Heart right ventricle (tissue), 16 donors: ENCODE data around the gene SSH2. TPM values are rescaled to one million over a fixed set of nuclear protein-coding genes. Genes with fewer than 3 reads are reported as not detected.
"Not testable (repeated sequence)": the region's sequence is repeated elsewhere in the genome, so short reads cannot be mapped to it uniquely, and the experiment has no call there.

Experiments used
- ATAC-seq, 8 donors: fragments of 200-7000 bp; cut with Tn5 transposase; one replicate each; pipeline ENCODE4 v1.9.1; 2020; ENCODE audit warnings: mild to moderate bottlenecking in 8 of 8, moderate library complexity in 8 of 8, moderate number of reproducible peaks in 1 of 8
- DNase-seq, 2 donors: peaks; one replicate each; pipeline ENCODE4 v3.0.0-alpha.2; 2020
- H3K27ac ChIP-seq, 10 donors: fragments of 200-600 bp; sonication (generic) in 2 of 10; one replicate each; pipeline versions ENCODE4 v1.5.0 to v1.8.0; 2020 to 2022; ENCODE audit warnings: mild to moderate bottlenecking in 3 of 10
- H3K27me3 ChIP-seq, 7 donors: fragments of 200-600 bp; one replicate each; pipeline ENCODE4 v1.8.0; 2021 to 2022; ENCODE audit warnings: mild to moderate bottlenecking in 2 of 7
- H3K36me3 ChIP-seq, 9 donors: fragments of 200-600 bp; sonication (generic) in 1 of 9; one replicate each; pipeline versions ENCODE4 v1.5.0 to v1.8.0; 2020 to 2022; ENCODE audit warnings: mild to moderate bottlenecking in 2 of 9
- H3K4me1 ChIP-seq, 9 donors: fragments of 200-600 bp; sonication (generic) in 1 of 9; one replicate each; pipeline versions ENCODE4 v1.5.0 to v1.8.0; 2020 to 2022; ENCODE audit warnings: mild to moderate bottlenecking in 4 of 9
- H3K4me3 ChIP-seq, 10 donors: fragments of 200-600 bp; sonication (generic) in 2 of 10; one replicate each; pipeline versions ENCODE4 v1.5.0 to v1.8.0; 2020 to 2022; ENCODE audit warnings: mild to moderate bottlenecking in 7 of 10, moderate library complexity in 2 of 10
- H3K9me3 ChIP-seq, 11 donors: fragments of 200-600 bp in 10 of 11; sonication (generic) in 2 of 11; one replicate each; pipeline versions ENCODE4 v1.5.0 to v1.8.0; 2013 to 2022; ENCODE audit warnings: mild to moderate bottlenecking in 2 of 11, control low read depth in 1 of 11, moderate library complexity in 1 of 11
- WGBS, 2 donors: extraction: QIAGEN DNeasy Blood & Tissue Kit; methylation state at CpG; one replicate each; pipeline ENCODE4 v1.1.7; 2013; ENCODE audit warnings: inconsistent platforms in 1 of 2; 5-methylcytosine and 5-hydroxymethylcytosine counted together
- intact Hi-C, 10 donors: fragments of 100-400 bp; cut with DNase I; formaldehyde crosslinking; loops; one replicate each; pipeline versions ENCODE4 v1.11.1 to v1.14.2; 2022
- polyA plus RNA-seq, 2 donors: library from polyadenylated mRNA; stranded (reverse); fragments of 200-250 nt; gene quantifications; one replicate each; pipeline ENCODE4 v1.2.3, GENCODE V29; 2013
- total RNA-seq, 10 donors: library from RNA; stranded (reverse); fragmentation: NEBNext Ultra II Directional in 3 of 10; extraction: Animal tissue kit (Norgen Biotek cat#: 25700) in 3 of 10; gene quantifications; one replicate each; pipeline versions ENCODE4 v1.2.1 to v1.2.4, GENCODE V29; 2021 to 2023
- TF ChIP-seq, protein P1 (sequence below), 9 donors: fragments of 200-600 bp; sonication (generic) in 2 of 9; IDR thresholded peaks; one replicate each; pipeline versions ENCODE4 v1.5.0 to v1.8.0; 2021 to 2022; ENCODE audit warnings: antibody characterized with exemption in 9 of 9, mild to moderate bottlenecking in 5 of 9, moderate library complexity in 1 of 9
- donor health status: Arrhythmogenic right ventricular cardiomyopathy.
- donor health status: ischemic (EF 13 %, LVEDD 7.1; RV severe dilation, severe dysfunction).
- donor health status: healthy with polysubstance abuse.
- donor health status: DM: no; HTN: yes; CAD: no.
- donor health status: DM: no; HTN: no; CAD: no.
- donor health status: ischemic (EF 25% LVEDD 6.9; RV normal size, moderate dysfunction).
- donor health status: ischemic (EF 25% LVEDD 5.7; RV mildly dilated, moderate dysfunction).
- donor health status: healthy.
- donor health status: DM: yes; HTN: yes; CAD: no.
- donor health status: Ischemic cardiomyopathy.
- donor health status: ischemic (EF 35%, LVEDD 5.7; RV mildly dilated, moderate dysfunction).
- donor health status: nonischemic (EF 11% LVEDD 7.7; RV severe dilation, severe dysfunction).
- donor health status: DM: yes; HTN: yes; CAD: no.
- donor health status: PGD.
- donor health status: ischemic (EF 29% LVEDD 5.4; RV normal size, mild dysfunction).
- donor health status: nonischemic (EF 23%, LVEDD 6.1; RV moderate dilation, normal function).

SSH2 gene
- total and polyA plus RNA-seq, 12 donors, result 17.9 to 42.9 (median 34.3) TPM

- H3K4me1 ChIP-seq, result peaks cover 0 to 11% (median 0%) of the 10 kb centered on the region in 9 donors
- intact Hi-C loops, result no loop called here
- peaks cover 0 to 97% (median 15%) of the 10 kb centered on the region in 9 donors for H3K36me3 ChIP-seq
- H3K4me3 ChIP-seq, result no peak overlapping the region
- H3K9me3 ChIP-seq, result no peaks in the 10 kb centered on the region
- DNase-seq (no peak), ATAC-seq (no peak)
- TF ChIP-seq, protein P1, sequence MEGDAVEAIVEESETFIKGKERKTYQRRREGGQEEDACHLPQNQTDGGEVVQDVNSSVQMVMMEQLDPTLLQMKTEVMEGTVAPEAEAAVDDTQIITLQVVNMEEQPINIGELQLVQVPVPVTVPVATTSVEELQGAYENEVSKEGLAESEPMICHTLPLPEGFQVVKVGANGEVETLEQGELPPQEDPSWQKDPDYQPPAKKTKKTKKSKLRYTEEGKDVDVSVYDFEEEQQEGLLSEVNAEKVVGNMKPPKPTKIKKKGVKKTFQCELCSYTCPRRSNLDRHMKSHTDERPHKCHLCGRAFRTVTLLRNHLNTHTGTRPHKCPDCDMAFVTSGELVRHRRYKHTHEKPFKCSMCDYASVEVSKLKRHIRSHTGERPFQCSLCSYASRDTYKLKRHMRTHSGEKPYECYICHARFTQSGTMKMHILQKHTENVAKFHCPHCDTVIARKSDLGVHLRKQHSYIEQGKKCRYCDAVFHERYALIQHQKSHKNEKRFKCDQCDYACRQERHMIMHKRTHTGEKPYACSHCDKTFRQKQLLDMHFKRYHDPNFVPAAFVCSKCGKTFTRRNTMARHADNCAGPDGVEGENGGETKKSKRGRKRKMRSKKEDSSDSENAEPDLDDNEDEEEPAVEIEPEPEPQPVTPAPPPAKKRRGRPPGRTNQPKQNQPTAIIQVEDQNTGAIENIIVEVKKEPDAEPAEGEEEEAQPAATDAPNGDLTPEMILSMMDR (IDR thresholded peaks at IDR 0.05), result no peak
- 57 to 65% methylated on average over 1 of the region's 1 CpG for WGBS, 2 donors
- no peaks in the 10 kb centered on the region for H3K27me3 ChIP-seq
- no peak overlapping the region for H3K27ac ChIP-seq
These were observed 275.9 kb downstream of the SSH2 start for GRCh38 chr17:29653995-29654714.

- DNase-seq, result no peak
- no peaks in the 10 kb centered on the region for H3K27me3 ChIP-seq
- TF ChIP-seq, protein P1 (IDR thresholded peaks at IDR 0.05), result no peak
- peaks cover 0 to 11% (median 0%) of the 10 kb centered on the region in 9 donors for H3K4me1 ChIP-seq
- peaks cover 0 to 100% (median 11%) of the 10 kb centered on the region in 9 donors for H3K36me3 ChIP-seq
- ATAC-seq, result peak in 1 of 8 donors; percentile 8
- intact Hi-C loops, result no loop called here
- H3K27ac ChIP-seq, result no peak overlapping the region
- no peak overlapping the region for H3K4me3 ChIP-seq
- no peaks in the 10 kb centered on the region for H3K9me3 ChIP-seq
These were observed 277.1 kb downstream of the SSH2 start for GRCh38 chr17:29652976-29653375.

DNA sequence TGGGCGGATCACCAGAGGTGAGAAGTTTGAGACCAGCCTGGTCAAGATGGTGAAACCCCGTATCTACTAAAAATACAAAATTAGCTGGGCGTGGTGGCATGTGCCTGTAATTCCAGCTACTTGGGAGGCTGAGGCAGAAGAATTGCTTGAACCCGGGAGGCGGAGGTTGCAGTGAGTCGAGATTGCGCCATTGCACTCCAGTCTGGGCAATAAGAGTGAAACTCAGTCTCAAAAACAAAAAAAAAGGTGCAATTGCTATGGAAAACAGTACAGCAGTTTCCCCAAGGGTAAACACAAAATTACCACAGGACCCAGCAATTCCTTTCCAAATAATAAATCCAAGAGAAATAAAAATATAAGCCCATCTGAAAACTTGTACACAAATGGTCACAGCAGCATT lies 278.1 kb downstream of the SSH2 start:
- H3K27ac ChIP-seq, result peak overlapping the region in 2 of 10 donors; percentile 1 to 47
- DNase-seq, intact Hi-C loops, H3K27me3 ChIP-seq, H3K4me3 ChIP-seq, H3K9me3 ChIP-seq, ATAC-seq: not testable (repeated sequence)
- 97 to 99% methylated on average over 7 of the region's 7 CpGs for WGBS, 2 donors
- peaks cover 0 to 100% (median 16%) of the 10 kb centered on the region in 9 donors for H3K36me3 ChIP-seq
- H3K4me1 ChIP-seq, result peaks cover 0 to 11% (median 0%) of the 10 kb centered on the region in 9 donors

- intact Hi-C loops, result no loop called here
- Histone ChIP-seq H3K4me1 (peaks cover 7 to 25% (median 14%) of the 10 kb centered on the region in 9 donors), H3K27me3 (no peaks in the 10 kb centered on the region), H3K4me3 (no peak overlapping the region), H3K36me3 (peaks cover 0 to 97% (median 16%) of the 10 kb centered on the region in 9 donors), H3K27ac (peak overlapping the region in 2 of 10 donors; percentile 10 to 29), H3K9me3 (no peaks in the 10 kb centered on the region)
- DNase-seq, result no peak
- TF ChIP-seq, protein P1 (IDR thresholded peaks at IDR 0.05), result no peak
- no peak for ATAC-seq
- WGBS, 2 donors, result 69 to 76% methylated on average over 4 of the region's 4 CpGs
These were observed 279.6 kb downstream of the SSH2 start for GRCh38 chr17:29650396-29650795.

DNA sequence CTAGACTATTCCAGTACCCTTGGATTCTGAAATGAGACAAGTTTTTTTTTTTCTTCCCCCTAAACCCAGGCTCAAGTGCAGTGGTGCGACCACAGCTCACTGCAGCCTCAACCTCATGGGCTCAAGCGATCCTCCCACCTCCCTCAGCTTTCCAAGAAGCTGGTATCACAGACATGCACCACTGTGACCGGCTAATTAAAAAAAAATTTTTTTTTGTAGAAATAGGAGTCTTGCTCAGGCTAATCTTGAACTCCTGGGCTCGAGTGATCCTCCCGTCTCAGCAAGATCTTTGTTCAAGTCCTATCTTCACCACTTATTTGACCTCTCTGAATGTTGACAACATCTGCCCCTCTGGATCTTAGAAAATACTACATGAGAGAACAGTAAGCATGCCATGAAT lies 280.7 kb downstream of the SSH2 start:
- intact Hi-C loops, result loop anchor here in 1 of 10 donors (5.0 kb wide), 1 partner anchor 38 kb away; no protein-coding TSS in a partner anchor
- whole genome bisulfite sequencing, 2 donors, result 82 to 86% methylated on average over 5 of the region's 5 CpGs
- Histone ChIP-seq H3K27me3 (no peaks in the 10 kb centered on the region), H3K9me3 (no peaks in the 10 kb centered on the region), H3K4me3 (no peak overlapping the region), H3K27ac (peak overlapping the region in 3 of 10 donors; percentile 10 to 29 (median 16)), H3K4me1 (peaks cover 12 to 31% (median 23%) of the 10 kb centered on the region in 9 donors), H3K36me3 (peaks cover 0 to 95% (median 16%) of the 10 kb centered on the region in 9 donors)
- TF ChIP-seq, protein P1 (IDR thresholded peaks at IDR 0.05), result no peak
- ATAC-seq (no peak), DNase-seq (no peak)
